HG03558 (cell line): ENCODE results near the gene PBX1.
"Not testable (repeated sequence)": the region's sequence is repeated elsewhere in the genome, so short reads cannot be mapped to it uniquely, and the experiment has no call there.

Experiments
- ATAC-seq: cut with Tn5 transposase; IDR thresholded peaks from one replicate; pipeline ENCODE4 v1.9.1; 2021; ENCODE audit warnings: moderate number of reproducible peaks; ENCODE audit not compliant: unreplicated experiment; ENCODE audit errors: extremely low read depth

Gene PBX1

GRCh38 chr1:164558461-164559341 lies at the start of gene PBX1:
Gene PBX1 (plus strand): TSS chr1:164559184.
- ATAC-seq: peak; percentile 99

- no peak for ATAC-seq
Measured at GRCh38 chr1:164510435-164510834, 48.5 kb upstream of the PBX1 start.

DNA sequence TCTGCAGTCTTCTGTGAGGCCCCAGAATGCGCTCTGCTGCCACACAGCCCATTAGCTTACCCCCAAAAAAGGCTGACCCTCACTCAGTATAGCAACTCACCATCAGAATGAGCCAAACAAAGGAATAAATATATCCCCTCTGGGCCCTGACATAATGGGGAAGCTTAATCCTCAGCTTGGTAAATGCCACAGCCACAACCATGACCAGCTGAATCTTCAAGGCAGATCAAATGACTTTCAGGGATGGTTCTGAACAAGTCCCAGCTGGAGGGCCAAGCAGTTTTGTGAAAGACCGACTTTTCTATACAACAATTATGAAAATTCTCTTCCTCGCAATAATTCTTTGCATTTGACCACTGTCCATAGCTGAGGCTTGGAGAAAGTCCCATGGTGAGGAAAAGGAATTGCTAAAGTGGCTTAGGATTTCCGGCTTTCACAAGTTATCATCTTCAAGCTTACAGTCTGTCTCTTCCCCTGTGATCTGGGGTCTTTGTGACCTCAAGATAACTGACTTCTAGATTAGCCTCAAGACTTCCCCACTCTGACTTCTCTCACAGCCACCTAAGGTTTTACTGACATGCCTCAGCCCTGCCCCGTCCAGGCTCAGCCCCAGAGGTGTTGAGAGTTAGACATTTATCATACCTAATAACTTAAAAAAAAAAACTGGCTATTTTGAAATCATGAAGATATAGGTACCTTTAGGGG lies 47.8 kb upstream of the PBX1 start:
- no peak for ATAC-seq

- no peak for ATAC-seq
Measured at GRCh38 chr1:164515231-164515630, 43.8 kb upstream of the PBX1 start.

- ATAC-seq: no peak
Measured at GRCh38 chr1:164515711-164516331, 43.2 kb upstream of the PBX1 start.

DNA sequence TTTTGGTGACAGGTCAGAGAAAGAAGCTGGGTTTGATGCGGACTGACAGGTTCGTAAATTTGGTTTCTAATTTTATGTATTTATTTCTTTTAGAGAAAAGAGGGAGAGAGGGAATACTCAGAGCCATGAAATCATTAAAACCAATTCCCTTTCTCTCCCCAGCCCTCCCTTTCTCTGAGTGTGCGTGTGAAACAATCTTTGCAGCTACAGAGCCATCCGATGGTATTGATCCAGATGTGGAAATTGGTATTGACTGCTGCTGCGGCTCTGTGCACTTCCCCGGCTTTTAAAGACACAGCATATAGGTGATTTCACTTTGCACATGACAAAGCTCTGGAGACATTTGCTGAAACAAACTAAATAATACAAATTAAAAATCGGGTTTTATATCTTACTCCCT lies 42.4 kb upstream of the PBX1 start:
- no peak for ATAC-seq

GRCh38 chr1:164518692-164519332 lies 40.2 kb upstream of the PBX1 start:
- no peak for ATAC-seq

- ATAC-seq: no peak
Measured at GRCh38 chr1:164519426-164519825, 39.6 kb upstream of the PBX1 start.

DNA sequence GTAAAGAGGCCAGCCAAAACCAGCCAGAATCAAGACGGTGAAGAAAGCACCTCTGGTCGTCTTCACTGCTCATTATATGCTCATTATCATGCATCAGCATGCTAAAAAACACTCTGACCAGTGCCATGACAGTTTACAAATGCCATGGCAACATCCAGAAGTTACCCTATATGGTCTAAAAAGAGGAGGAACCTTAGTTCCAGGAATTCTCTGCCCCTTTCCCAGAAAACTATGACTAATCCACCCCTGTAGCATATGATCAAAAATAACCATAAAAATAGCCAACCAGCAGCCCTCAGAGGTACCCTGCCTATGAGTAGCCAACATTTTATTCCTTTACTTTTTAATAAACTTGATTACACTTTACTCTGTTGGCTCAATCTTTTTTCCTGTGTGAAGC lies 34.2 kb upstream of the PBX1 start:
- no peak for ATAC-seq

DNA sequence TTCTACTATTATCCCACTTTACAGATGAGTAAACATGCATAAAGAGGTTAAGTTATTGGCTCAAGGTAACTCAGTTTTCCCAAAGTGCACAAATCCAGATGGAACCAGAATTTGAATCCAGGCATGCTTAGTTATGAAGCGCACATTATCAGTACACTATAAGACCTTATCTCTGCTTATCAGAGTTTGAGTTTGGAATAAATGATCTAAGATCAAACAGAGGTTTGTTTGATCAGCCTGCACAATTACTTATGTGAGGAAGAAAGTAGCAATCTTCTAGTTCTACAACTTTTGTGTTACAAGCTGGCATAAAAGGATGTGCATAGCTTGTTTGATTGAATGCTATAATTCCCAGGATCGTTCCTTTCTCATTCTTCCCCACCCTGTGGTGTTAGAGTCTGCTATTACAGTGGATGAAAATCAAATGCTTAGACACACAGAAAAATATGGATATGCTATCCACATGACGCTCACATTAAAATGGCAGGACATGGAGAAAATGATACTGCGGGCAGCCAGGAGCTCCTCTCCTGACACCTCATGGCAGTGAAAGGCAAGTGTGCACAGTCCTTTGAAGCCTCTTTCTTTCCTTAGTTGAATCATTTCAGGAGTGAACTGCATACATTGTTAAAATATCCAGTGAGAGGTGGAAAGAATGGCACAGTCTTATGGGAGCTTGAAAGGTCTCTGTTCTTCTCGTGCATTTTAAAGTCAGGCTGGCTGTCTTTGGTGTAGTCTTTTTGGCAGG lies 23.9 kb upstream of the PBX1 start:
- ATAC-seq: no peak

DNA sequence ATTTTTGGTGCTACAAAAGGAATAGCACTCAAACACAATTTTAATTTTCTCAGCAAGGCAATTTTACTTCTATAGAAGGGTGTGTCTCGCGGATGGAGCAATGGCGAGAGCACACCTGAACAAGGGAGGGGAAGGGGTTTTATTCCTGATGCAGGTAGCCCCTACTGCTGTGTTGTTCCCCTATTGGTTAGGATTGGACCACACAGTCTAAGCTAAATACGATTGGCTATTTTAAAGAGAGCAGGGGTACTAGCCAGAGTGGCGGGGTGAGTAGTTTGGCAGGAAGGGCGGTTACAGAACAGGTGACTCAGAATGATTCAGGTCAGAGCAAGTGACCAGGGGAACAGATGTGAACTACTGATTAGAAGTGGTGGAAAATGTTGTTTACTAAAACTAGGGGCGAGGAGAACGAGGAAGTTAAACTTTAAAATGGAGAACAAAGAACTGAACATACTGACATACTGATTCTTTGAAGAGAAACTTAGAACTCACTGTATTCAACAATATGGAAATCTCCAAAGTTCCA lies 6.5 kb upstream of the PBX1 start:
- ATAC-seq: not testable (repeated sequence)

DNA sequence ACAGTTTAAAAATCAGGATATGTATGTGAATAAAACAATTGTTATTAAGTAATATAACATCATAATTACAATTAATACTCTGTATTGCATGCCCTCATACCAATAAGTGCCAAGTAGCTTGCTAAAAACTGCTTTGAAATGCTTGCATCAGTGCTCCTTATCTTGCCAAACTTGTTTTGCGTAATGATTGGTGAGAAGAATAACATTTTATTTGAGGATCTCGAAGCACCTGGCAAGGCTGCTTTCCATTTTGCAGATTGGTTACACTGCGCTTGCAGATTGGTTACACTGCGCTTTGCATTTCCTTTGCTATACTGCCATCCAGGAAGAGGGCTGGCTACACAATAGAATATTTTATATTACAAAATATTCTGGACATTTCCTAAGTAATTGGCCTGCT lies 1.7 kb upstream of the PBX1 start:
- no peak for ATAC-seq

GRCh38 chr1:164559342-164560051 lies 513 bp downstream of the PBX1 start:
- no peak for ATAC-seq

DNA sequence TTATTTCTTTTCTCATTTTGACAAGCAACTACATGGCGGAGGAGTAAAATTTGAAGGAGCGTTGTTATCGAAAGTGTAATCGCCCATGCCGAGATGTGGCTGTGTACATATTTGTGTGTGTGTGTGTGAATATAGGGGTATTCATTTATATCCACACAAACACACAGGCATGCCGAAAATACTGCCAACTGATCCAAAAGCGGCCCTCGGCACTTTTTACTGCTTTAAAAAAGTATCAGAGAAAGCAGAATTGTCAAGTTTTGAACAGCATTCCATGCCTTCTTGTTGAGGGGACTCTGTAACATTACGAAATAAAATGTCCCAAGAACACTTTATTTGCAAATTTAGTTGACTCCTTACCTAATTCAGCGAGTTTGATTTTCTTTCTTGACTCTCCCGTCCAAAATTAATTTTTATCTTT lies 1.1 kb downstream of the PBX1 start:
- no peak for ATAC-seq

DNA sequence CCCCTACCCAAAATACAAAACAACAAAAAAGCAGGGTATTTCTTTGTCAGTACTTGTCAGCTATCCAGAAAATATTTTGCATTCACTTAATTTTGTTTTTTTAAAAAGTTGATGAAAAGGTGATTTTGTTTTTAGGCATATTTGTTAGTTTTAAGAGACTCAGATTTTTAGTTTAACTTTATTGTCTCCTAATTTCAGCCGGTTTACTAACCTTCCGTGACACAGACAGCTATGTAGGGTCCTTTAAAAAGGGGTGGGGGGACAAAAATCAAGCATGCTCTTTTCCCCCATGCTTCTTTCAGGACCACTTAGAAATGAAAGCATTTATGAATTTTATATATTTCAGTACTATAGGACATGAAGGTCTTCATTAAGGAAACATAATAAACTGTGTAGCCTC lies 1.6 kb downstream of the PBX1 start:
- no peak for ATAC-seq

DNA sequence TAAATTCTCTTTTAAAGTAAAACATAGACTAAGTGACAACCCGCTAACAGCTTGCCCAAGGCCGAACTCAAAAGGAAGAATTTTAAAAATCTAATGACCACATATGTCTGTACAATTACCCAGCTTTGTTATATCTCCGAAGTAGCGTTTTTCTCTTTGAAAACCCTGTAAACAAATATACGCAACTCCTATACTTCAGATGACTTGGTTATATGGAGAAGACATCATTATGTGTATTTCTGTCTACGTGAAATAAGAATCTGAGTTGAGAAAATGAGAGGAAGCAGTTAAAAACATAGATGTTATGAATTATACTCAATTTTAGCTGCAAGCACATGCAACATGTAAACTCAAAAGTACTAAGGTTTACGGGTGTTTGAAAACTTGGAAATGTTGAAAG lies 2.0 kb downstream of the PBX1 start:
- ATAC-seq: no peak

DNA sequence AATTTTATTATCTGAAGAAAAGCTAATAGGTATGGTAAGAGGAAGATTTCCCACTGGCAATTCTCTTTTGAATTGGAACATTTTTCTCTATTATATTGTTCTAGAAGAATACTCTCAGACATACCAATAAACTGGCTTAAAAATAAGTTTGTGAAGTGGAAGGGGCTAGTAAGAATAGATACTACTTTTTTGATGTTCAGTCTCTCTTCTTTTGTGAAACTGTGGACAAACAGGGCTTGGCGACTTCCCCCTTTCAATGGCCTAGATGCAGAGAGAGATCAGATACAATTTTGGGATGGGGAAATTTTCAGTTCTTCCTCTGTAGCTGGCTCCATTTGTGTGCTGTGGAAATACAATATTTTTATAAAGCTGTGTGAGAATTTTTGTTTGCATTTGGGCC lies 2.5 kb downstream of the PBX1 start:
- no peak for ATAC-seq

DNA sequence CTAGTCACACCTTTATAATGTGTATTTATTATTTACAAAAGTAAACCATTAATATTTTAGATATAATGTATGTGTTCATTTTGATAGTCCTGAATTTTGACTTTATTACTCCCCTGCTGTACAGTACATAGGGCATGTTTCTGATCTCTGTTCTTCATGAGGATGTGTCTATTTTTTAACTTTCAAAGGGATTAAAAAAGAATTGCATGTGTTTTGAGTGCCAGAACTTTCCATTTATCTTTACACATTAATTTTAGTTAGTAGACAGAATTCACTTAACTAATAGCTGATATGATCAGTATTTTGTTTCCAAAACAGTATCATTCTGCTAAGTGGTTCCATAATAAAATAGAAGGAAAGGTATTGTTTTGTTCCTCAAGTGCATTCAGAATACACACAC lies 3.1 kb downstream of the PBX1 start:
- no peak for ATAC-seq

GRCh38 chr1:164562511-164562910 lies 3.5 kb downstream of the PBX1 start:
- ATAC-seq: no peak
